Neural cell (in vitro differentiated cells): ENCODE results near the gene GUCA2B. TPM values are rescaled to one million over a fixed set of nuclear protein-coding genes. Genes with fewer than 3 reads are reported as not detected.

Source experiments
- H2AFZ ChIP-seq: fragments of 200-600, 300-800 bp; sonication (generic), shearing (Covaris generic); 2 replicates; pipeline ENCODE4 v1.6.0; 2014; ENCODE audit warnings: low read depth, mild to moderate bottlenecking, antibody characterized with exemption, low read length, moderate library complexity
- H3F3A ChIP-seq: fragments of 200-600 bp; shearing (Covaris generic); 2 replicates; pipeline ENCODE4 v1.6.1; 2016; ENCODE audit warnings: mild to moderate bottlenecking, moderate library complexity, mixed read lengths, antibody characterized with exemption, low read length; ENCODE audit not compliant: insufficient read depth, poor library complexity, severe bottlenecking
- H3K27ac ChIP-seq: fragments of 200-600, 300-800 bp; sonication (generic), shearing (Covaris generic); 2 replicates; pipeline ENCODE4 v1.5.1; 2014; ENCODE audit warnings: mild to moderate bottlenecking, low read length, moderate library complexity
- H3K27me3 ChIP-seq: fragments of 300-800, 200-600 bp; sonication (generic), shearing (Covaris generic); 2 replicates; pipeline ENCODE4 v1.6.0; 2014; ENCODE audit warnings: mild to moderate bottlenecking, low read depth, low read length, moderate library complexity; ENCODE audit not compliant: insufficient read depth
- H3K36me3 ChIP-seq: fragments of 300-800, 200-600 bp; sonication (generic), shearing (Covaris generic); 2 replicates; pipeline ENCODE4 v1.5.1; 2014; ENCODE audit warnings: mild to moderate bottlenecking, antibody characterized with exemption, low read length, moderate library complexity; ENCODE audit not compliant: insufficient read depth
- H3K4me2 ChIP-seq: fragments of 300-800, 200-600 bp; sonication (generic), shearing (Covaris generic); 2 replicates; pipeline ENCODE4 v1.6.0; 2014; ENCODE audit warnings: mild to moderate bottlenecking, low read length
- H3K4me3 ChIP-seq: fragments of 300-800, 200-600 bp; sonication (generic), shearing (Covaris generic); 2 replicates; pipeline ENCODE4 v1.5.1; 2014; ENCODE audit warnings: mild to moderate bottlenecking, low read length, moderate library complexity
- H3K79me2 ChIP-seq: fragments of 200-600 bp; shearing (Covaris generic); replicated peaks from 2 replicates; pipeline ENCODE4 v1.6.0; 2014; ENCODE audit warnings: mild to moderate bottlenecking, low read length, moderate library complexity; ENCODE audit not compliant: insufficient read depth
- H3K9ac ChIP-seq: fragments of 300-800, 200-600 bp; sonication (generic), shearing (Covaris generic); 2 replicates; pipeline ENCODE4 v1.6.1; 2016; ENCODE audit warnings: mild to moderate bottlenecking, low read length, mixed read lengths
- H3K9me2 ChIP-seq: fragments of 200-600 bp; shearing (Covaris generic); 2 replicates; pipeline ENCODE4 v1.6.1; 2016; ENCODE audit warnings: mild to moderate bottlenecking, low read length, mixed read lengths; ENCODE audit not compliant: insufficient read depth
- H3K9me3 ChIP-seq: fragments of 200-600, 300-800 bp; sonication (generic), shearing (Covaris generic); 2 replicates; pipeline ENCODE4 v1.6.1; 2016; ENCODE audit warnings: mild to moderate bottlenecking, mixed run types, low read length, moderate library complexity, mixed read lengths
- H4K20me1 ChIP-seq: fragments of 200-600 bp; shearing (Covaris generic); 2 replicates; pipeline ENCODE4 v1.6.1; 2016; ENCODE audit warnings: mild to moderate bottlenecking, mixed run types; ENCODE audit not compliant: insufficient read depth
- EP300 ChIP-seq: fragments of 450-650 bp; conservative IDR thresholded peaks from 2 replicates; pipeline ENCODE4 v1.6.1; 2014; ENCODE audit warnings: antibody characterized with exemption, mild to moderate bottlenecking, moderate library complexity; ENCODE audit not compliant: poor library complexity, severe bottlenecking
- EZH2 ChIP-seq: fragments of 200-600, 300-800 bp; shearing (Covaris generic), sonication (generic); IDR thresholded peaks from 2 replicates; pipeline ENCODE4 v1.6.1; 2014; ENCODE audit warnings: antibody characterized with exemption, low read length, borderline replicate concordance, mild to moderate bottlenecking; ENCODE audit not compliant: insufficient read depth, poor library complexity, severe bottlenecking
- MXI1 ChIP-seq: fragments of 450-650 bp; conservative IDR thresholded peaks from 2 replicates; pipeline ENCODE4 v1.6.1; 2014; ENCODE audit warnings: antibody characterized with exemption, mild to moderate bottlenecking; ENCODE audit not compliant: poor library complexity, severe bottlenecking
- POLR2AphosphoS5 ChIP-seq: IDR thresholded peaks from 2 replicates; pipeline ENCODE4 v1.6.1; 2012
- REST ChIP-seq: IDR thresholded peaks from 2 replicates; pipeline ENCODE4 v1.6.1; 2012; ENCODE audit warnings: borderline replicate concordance
- SMC3 ChIP-seq: fragments of 450-650 bp; conservative IDR thresholded peaks from 2 replicates; pipeline ENCODE4 v1.6.1; 2014; ENCODE audit warnings: antibody characterized with exemption, mild to moderate bottlenecking, moderate library complexity; ENCODE audit not compliant: poor library complexity
- TAF1 ChIP-seq: IDR thresholded peaks from 2 replicates; pipeline ENCODE4 v1.6.1; 2012; ENCODE audit warnings: low read depth
- polyA plus RNA-seq: library from polyadenylated mRNA; depleted of rRNA; stranded (reverse); fragments of >200 nt; gene quantifications from 2 replicates; pipeline ENCODE4 v1.2.3, GENCODE V29; 2014
- TF ChIP-seq, protein P1 (sequence below): fragments of 450-650 bp; IDR thresholded peaks from 2 replicates; pipeline ENCODE4 v1.5.1; 2014; ENCODE audit warnings: antibody characterized with exemption, mild to moderate bottlenecking, moderate library complexity; ENCODE audit not compliant: poor library complexity, severe bottlenecking

The GUCA2B gene
- polyA plus RNA-seq, 1 donor from 2014 or later: not detected

DNA sequence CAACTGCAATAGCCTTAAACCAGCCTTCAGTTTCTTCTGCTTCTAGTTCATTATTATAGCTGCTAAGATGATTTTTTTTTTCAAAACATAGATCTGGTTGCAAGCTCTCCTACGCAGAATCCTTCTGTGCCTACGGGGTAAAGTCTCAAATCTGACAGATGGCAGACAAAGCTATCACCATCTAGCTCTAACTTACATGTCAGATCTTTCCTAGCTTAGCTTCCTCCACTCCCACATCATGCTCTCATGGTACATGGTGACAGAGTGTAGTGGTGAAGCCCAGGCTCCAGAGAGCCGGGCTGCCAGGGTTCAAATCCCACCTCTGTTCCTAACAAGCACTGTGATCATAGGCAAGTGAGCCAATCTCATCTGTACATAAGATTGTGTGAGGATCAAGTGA lies 24.2 kb upstream of the GUCA2B start:
- Histone ChIP-seq H3K4me3 (no peak overlapping the region), H3K9me2 (no peaks in the 10 kb centered on the region), H3K4me2 (no peak overlapping the region), H3K36me3 (no peaks in the 10 kb centered on the region), H3K9me3 (no peaks in the 10 kb centered on the region), H3F3A (no peaks in the 10 kb centered on the region), H4K20me1 (no peaks in the 10 kb centered on the region), H3K27me3 (no peaks in the 10 kb centered on the region), H2AFZ (no peak overlapping the region), H3K27ac (no peak overlapping the region), H3K79me2 (no peaks in the 10 kb centered on the region), H3K9ac (no peak overlapping the region)
- TF ChIP-seq EP300 (no peak), EZH2 (no peak), REST (no peak), POLR2AphosphoS5 (no peak)
- TF ChIP-seq, protein P1, sequence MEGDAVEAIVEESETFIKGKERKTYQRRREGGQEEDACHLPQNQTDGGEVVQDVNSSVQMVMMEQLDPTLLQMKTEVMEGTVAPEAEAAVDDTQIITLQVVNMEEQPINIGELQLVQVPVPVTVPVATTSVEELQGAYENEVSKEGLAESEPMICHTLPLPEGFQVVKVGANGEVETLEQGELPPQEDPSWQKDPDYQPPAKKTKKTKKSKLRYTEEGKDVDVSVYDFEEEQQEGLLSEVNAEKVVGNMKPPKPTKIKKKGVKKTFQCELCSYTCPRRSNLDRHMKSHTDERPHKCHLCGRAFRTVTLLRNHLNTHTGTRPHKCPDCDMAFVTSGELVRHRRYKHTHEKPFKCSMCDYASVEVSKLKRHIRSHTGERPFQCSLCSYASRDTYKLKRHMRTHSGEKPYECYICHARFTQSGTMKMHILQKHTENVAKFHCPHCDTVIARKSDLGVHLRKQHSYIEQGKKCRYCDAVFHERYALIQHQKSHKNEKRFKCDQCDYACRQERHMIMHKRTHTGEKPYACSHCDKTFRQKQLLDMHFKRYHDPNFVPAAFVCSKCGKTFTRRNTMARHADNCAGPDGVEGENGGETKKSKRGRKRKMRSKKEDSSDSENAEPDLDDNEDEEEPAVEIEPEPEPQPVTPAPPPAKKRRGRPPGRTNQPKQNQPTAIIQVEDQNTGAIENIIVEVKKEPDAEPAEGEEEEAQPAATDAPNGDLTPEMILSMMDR: no peak

DNA sequence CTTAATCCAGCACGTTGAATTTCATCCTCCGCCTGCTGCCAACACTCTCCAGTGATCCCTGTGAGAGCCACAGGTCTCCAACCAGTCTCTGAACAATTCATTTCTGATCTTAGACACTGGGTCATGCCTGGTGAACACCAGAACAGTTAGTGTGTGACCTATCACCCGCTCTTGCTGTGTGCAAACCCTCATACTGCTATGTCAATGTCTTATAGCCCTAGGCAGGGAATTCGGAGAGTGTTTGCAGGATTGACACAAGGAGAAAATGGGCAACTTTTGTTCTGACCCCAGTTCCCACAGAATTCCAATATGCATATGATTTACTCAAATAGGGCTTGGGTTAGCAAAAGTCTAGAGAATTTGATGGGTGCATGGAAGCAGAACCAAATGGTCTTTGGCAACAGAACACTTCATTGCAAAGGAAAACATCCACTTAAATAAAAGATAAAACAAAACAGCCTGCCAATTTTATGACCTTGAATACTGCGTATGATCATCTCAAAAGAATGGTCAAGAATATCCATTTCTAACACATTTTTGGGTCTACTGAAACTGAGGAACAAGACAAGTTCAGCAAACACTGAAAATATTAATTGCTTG lies 23.0 kb upstream of the GUCA2B start:
- H2AFZ ChIP-seq: no peak overlapping the region
- no peaks in the 10 kb centered on the region for H3K27me3 ChIP-seq
- no peak for TF ChIP-seq REST
- no peak for TF ChIP-seq MXI1
- TF ChIP-seq SMC3: no peak
- no peak for TF ChIP-seq TAF1
- TF ChIP-seq EZH2: no peak
- no peak overlapping the region for H3K4me2 ChIP-seq
- no peak overlapping the region for H3K27ac ChIP-seq
- H3K9me2 ChIP-seq: no peaks in the 10 kb centered on the region
- no peaks in the 10 kb centered on the region for H3K9me3 ChIP-seq
- no peaks in the 10 kb centered on the region for H3K79me2 ChIP-seq
- no peaks in the 10 kb centered on the region for H3K36me3 ChIP-seq
- no peak overlapping the region for H3K4me3 ChIP-seq
- H3K9ac ChIP-seq: no peak overlapping the region
- no peaks in the 10 kb centered on the region for H3F3A ChIP-seq
- no peaks in the 10 kb centered on the region for H4K20me1 ChIP-seq
